Heart left ventricle (tissue), 13 donors: Measurements from ENCODE around the gene TRIM67.

ENCODE experiments used
- CTCF ChIP-seq, 12 donors: fragments of 200-600 bp; sonication (generic) in 4 of 12; IDR thresholded peaks; one replicate each; pipeline versions ENCODE4 v1.5.0 to v1.8.0; 2018 to 2022; ENCODE audit warnings: antibody characterized with exemption in 12 of 12, mild to moderate bottlenecking in 5 of 12
- POLR2A ChIP-seq, 2 donors: fragments of 450-650 bp; IDR thresholded peaks; one replicate each; pipeline ENCODE4 v1.6.1; 2017; ENCODE audit warnings: antibody characterized with exemption in 2 of 2, mild to moderate bottlenecking in 2 of 2, moderate library complexity in 2 of 2
- donor health status: ischemic (EF 13 %, LVEDD 7.1; RV severe dilation, severe dysfunction).
- donor health status: DM: no; HTN: yes; CAD: no.
- donor health status: DM: no; HTN: no; CAD: no.
- donor health status: ischemic (EF 25% LVEDD 6.9; RV normal size, moderate dysfunction).
- donor health status: ischemic (EF 25% LVEDD 5.7; RV mildly dilated, moderate dysfunction).
- donor health status: ischemic (EF 35%, LVEDD 5.7; RV mildly dilated, moderate dysfunction).
- donor health status: nonischemic (EF 11% LVEDD 7.7; RV severe dilation, severe dysfunction).
- donor health status: DM: yes; HTN: yes; CAD: no.
- donor health status: PGD.
- donor health status: ischemic (EF 29% LVEDD 5.4; RV normal size, mild dysfunction).
- donor health status: nonischemic (EF 23%, LVEDD 6.1; RV moderate dilation, normal function).

GRCh38 chr1:231208980-231209379, 47.1 kb downstream of the TRIM67 start:
- TF ChIP-seq CTCF (IDR thresholded peaks at IDR 0.05) (no peak), POLR2A (IDR thresholded peaks at IDR 0.05) (no peak)
